ENCODE measurements around the gene TMEM135.
"Not testable (repeated sequence)": the region's sequence is repeated elsewhere in the genome, so short reads cannot be mapped to it uniquely, and the experiment has no call there.

TMEM135 gene

GRCh38 chr11:87266751-87267150, 229.0 kb downstream of the TMEM135 start:
- H3K9ac ChIP-seq = no peak overlapping the region

DNA sequence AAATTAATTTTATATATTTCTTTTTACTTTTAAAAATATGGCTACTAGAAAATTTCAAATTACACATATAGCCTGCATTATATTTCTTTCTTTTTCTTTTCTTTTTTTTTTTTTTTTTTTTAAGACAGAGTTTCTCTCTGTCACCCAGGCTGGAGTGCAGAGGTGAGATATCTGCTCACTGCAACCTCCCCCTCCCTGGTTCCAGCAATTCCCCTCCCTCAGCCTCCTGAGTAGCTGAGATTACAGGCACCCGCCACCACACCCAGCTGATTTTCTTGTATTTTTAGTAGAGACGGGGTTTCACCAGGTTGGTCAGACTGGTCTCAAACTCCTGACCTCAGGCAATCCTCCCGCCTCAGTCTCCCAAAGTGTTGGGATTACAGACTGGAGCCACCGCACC, 234.2 kb downstream of the TMEM135 start:
- H3K79me2 ChIP-seq (ENCODE audit: insufficient read depth, low read depth); H2AFZ ChIP-seq (ENCODE audit: low read depth); H3K4me2 ChIP-seq; H3K9ac ChIP-seq; H4K20me1 ChIP-seq (ENCODE audit: insufficient read depth); H3K27ac ChIP-seq; H3K4me3 ChIP-seq (IDR thresholded peaks at IDR 0.05; ENCODE audit: insufficient read depth, low read depth, low read length); H3K4me1 ChIP-seq (ENCODE audit: low read depth, poor library complexity, severe bottlenecking); H3K36me3 ChIP-seq (ENCODE audit: insufficient read depth); H3K27me3 ChIP-seq (ENCODE audit: insufficient read depth, low read depth): not testable (repeated sequence)

More at GRCh38 chr11:87266751-87267150, 229.0 kb downstream of the TMEM135 start:
- Histone ChIP-seq H3K4me2 (no peak overlapping the region), H3K4me1 (ENCODE audit: low read depth, poor library complexity, severe bottlenecking) (peaks cover 8% of the 10 kb centered on the region), H4K20me1 (ENCODE audit: insufficient read depth) (no peaks in the 10 kb centered on the region), H3K27ac (no peak overlapping the region), H3K4me3 (IDR thresholded peaks at IDR 0.05; ENCODE audit: insufficient read depth, low read depth, low read length) (no peak overlapping the region), H3K79me2 (ENCODE audit: insufficient read depth, low read depth) (no peaks in the 10 kb centered on the region), H3K36me3 (ENCODE audit: insufficient read depth) (no peaks in the 10 kb centered on the region), H3K27me3 (ENCODE audit: insufficient read depth, low read depth) (no peaks in the 10 kb centered on the region), H2AFZ (ENCODE audit: low read depth) (no peak overlapping the region)
- TF ChIP-seq, protein P1, sequence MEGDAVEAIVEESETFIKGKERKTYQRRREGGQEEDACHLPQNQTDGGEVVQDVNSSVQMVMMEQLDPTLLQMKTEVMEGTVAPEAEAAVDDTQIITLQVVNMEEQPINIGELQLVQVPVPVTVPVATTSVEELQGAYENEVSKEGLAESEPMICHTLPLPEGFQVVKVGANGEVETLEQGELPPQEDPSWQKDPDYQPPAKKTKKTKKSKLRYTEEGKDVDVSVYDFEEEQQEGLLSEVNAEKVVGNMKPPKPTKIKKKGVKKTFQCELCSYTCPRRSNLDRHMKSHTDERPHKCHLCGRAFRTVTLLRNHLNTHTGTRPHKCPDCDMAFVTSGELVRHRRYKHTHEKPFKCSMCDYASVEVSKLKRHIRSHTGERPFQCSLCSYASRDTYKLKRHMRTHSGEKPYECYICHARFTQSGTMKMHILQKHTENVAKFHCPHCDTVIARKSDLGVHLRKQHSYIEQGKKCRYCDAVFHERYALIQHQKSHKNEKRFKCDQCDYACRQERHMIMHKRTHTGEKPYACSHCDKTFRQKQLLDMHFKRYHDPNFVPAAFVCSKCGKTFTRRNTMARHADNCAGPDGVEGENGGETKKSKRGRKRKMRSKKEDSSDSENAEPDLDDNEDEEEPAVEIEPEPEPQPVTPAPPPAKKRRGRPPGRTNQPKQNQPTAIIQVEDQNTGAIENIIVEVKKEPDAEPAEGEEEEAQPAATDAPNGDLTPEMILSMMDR (conservative IDR thresholded peaks at IDR 0.05; ENCODE audit: low read depth, low read length) = no peak

- no peaks in the 10 kb centered on the region for H3K36me3 ChIP-seq (ENCODE audit: insufficient read depth)
- no peaks in the 10 kb centered on the region for H3K79me2 ChIP-seq (ENCODE audit: insufficient read depth, low read depth)
- no peaks in the 10 kb centered on the region for H3K27me3 ChIP-seq (ENCODE audit: insufficient read depth, low read depth)
- no peak overlapping the region for H3K4me3 ChIP-seq (IDR thresholded peaks at IDR 0.05; ENCODE audit: insufficient read depth, low read depth, low read length)
- TF ChIP-seq, protein P1 (conservative IDR thresholded peaks at IDR 0.05; ENCODE audit: low read depth, low read length) = no peak
- H3K9ac ChIP-seq = no peak overlapping the region
- no peak overlapping the region for H3K4me2 ChIP-seq
- H2AFZ ChIP-seq (ENCODE audit: low read depth) = no peak overlapping the region
- no peaks in the 10 kb centered on the region for H3K4me1 ChIP-seq (ENCODE audit: low read depth, poor library complexity, severe bottlenecking)
- H4K20me1 ChIP-seq (ENCODE audit: insufficient read depth) = no peaks in the 10 kb centered on the region
- no peak overlapping the region for H3K27ac ChIP-seq
These were observed 237.4 kb downstream of the TMEM135 start for GRCh38 chr11:87275176-87275575.

DNA sequence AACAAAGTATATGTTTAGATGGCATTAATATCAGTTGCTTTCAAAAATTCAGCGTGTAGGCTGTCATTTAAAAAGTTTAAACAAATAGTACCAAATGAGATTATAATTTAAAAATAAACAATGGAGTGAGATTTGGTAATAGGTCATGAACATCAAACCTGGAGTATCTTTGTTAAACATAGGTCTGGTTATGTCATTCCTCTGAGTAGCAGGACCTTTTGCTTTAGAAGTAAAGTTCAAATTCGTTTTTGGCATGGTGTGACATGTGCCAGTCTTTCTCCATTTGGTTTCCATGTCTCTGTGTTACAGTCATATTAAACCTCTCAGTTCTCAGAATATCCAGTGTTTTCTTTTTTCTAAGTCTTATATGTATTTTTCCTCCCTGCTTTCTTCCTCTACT, 242.4 kb downstream of the TMEM135 start:
- H2AFZ ChIP-seq (ENCODE audit: low read depth) = no peak overlapping the region
- H3K4me1 ChIP-seq (ENCODE audit: low read depth, poor library complexity, severe bottlenecking) = no peaks in the 10 kb centered on the region
- H3K4me2 ChIP-seq = no peak overlapping the region
- H3K27me3 ChIP-seq (ENCODE audit: insufficient read depth, low read depth) = no peaks in the 10 kb centered on the region
- no peak overlapping the region for H3K27ac ChIP-seq
- no peaks in the 10 kb centered on the region for H3K36me3 ChIP-seq (ENCODE audit: insufficient read depth)
- H3K4me3 ChIP-seq (IDR thresholded peaks at IDR 0.05; ENCODE audit: insufficient read depth, low read depth, low read length) = no peak overlapping the region
- no peaks in the 10 kb centered on the region for H3K79me2 ChIP-seq (ENCODE audit: insufficient read depth, low read depth)
- H3K9ac ChIP-seq = no peak overlapping the region
- no peaks in the 10 kb centered on the region for H4K20me1 ChIP-seq (ENCODE audit: insufficient read depth)
- TF ChIP-seq, protein P1 (conservative IDR thresholded peaks at IDR 0.05; ENCODE audit: low read depth, low read length) = no peak

GRCh38 chr11:87281496-87281895, 243.8 kb downstream of the TMEM135 start:
- TF ChIP-seq, protein P1 (conservative IDR thresholded peaks at IDR 0.05; ENCODE audit: low read depth, low read length) = no peak
- Histone ChIP-seq H3K4me2 (no peak overlapping the region), H3K27ac (no peak overlapping the region), H3K4me1 (ENCODE audit: low read depth, poor library complexity, severe bottlenecking) (no peaks in the 10 kb centered on the region), H4K20me1 (ENCODE audit: insufficient read depth) (no peaks in the 10 kb centered on the region), H3K79me2 (ENCODE audit: insufficient read depth, low read depth) (no peaks in the 10 kb centered on the region), H3K36me3 (ENCODE audit: insufficient read depth) (no peaks in the 10 kb centered on the region), H2AFZ (ENCODE audit: low read depth) (no peak overlapping the region), H3K4me3 (IDR thresholded peaks at IDR 0.05; ENCODE audit: insufficient read depth, low read depth, low read length) (no peak overlapping the region), H3K9ac (no peak overlapping the region), H3K27me3 (ENCODE audit: insufficient read depth, low read depth) (no peaks in the 10 kb centered on the region)

Measured in KMS-11 (cell line).